NCI-H2196 treated with DMSO at 0.1 percent for 48 hours (cell line): ENCODE data around the gene GCM1.
A peak's percentile ranks its signal among the peaks of the same experiment; 100 is the strongest.

Experiments
- DNase-seq: peaks from one replicate; lab custom pipeline; 2025; ENCODE audit not compliant: unreplicated experiment; lab: John Stamatoyannopoulos, UW

Gene GCM1

GRCh38 chr6:53109612-53110011 is 39.0 kb downstream of the GCM1 start:
- DNase-seq: no peak

GRCh38 chr6:53107091-53107490 is 41.5 kb downstream of the GCM1 start:
- no peak for DNase-seq

GRCh38 chr6:53104916-53105315 is 43.7 kb downstream of the GCM1 start:
- no peak for DNase-seq

GRCh38 chr6:53103993-53104675 is 44.5 kb downstream of the GCM1 start:
- DNase-seq: peak; percentile 9

GRCh38 chr6:53101006-53101405 is 47.6 kb downstream of the GCM1 start:
- DNase-seq: no peak

- DNase-seq: no peak
Measured at GRCh38 chr6:53100561-53100960, 48.1 kb downstream of the GCM1 start.

GRCh38 chr6:53095716-53096115 is 52.9 kb downstream of the GCM1 start:
- no peak for DNase-seq

- no peak for DNase-seq
Measured at GRCh38 chr6:53095270-53095669, 53.4 kb downstream of the GCM1 start.

- no peak for DNase-seq
Measured at GRCh38 chr6:53090576-53090975, 58.1 kb downstream of the GCM1 start.

- no peak for DNase-seq
Measured at GRCh38 chr6:53089948-53090347, 58.7 kb downstream of the GCM1 start.

GRCh38 chr6:53086302-53086701 is 62.3 kb downstream of the GCM1 start:
- DNase-seq: no peak

GRCh38 chr6:53080813-53081212 is 67.8 kb downstream of the GCM1 start:
- DNase-seq: no peak
